Activated B cell treated with CpG ODN at 0.5 μM for 24 hours (primary cell): ENCODE data around the gene UPF3A. TPM values are rescaled to one million over a fixed set of nuclear protein-coding genes. Genes with fewer than 3 reads are reported as not detected.
"Not testable (repeated sequence)": the region's sequence is repeated elsewhere in the genome, so short reads cannot be mapped to it uniquely, and the experiment has no call there.

Experiments
- ATAC-seq: fragments of 200-7000 bp; cut with Tn5 transposase; one replicate; pipeline ENCODE4 v1.10.0; 2021; ENCODE audit warnings: low read depth, mild to moderate bottlenecking, moderate library complexity
- CTCF ChIA-PET: fragments of 350-600 bp; sonication (Branson Sonifier 250); formaldehyde crosslinking; loops from one replicate; lab custom pipeline; 2021; ENCODE audit warnings: antibody characterized with exemption; lab: Charles Lee
- POLR2A ChIA-PET: fragments of 350-600 bp; sonication (Branson Sonifier 250); formaldehyde crosslinking; loops from one replicate; lab custom pipeline; 2021; ENCODE audit warnings: antibody characterized with exemption; lab: Charles Lee
- DNase-seq: peaks from one replicate; pipeline ENCODE4 v3.0.0; 2022
- H3K27ac Mint-ChIP-seq: one replicate; pipeline ENCODE4 v1.8.0; 2020; ENCODE audit warnings: mixed read lengths
- H3K27me3 Mint-ChIP-seq: one replicate; pipeline ENCODE4 v1.8.0; 2021; ENCODE audit warnings: mixed read lengths
- H3K36me3 Mint-ChIP-seq: one replicate; pipeline ENCODE4 v1.8.0; 2021; ENCODE audit warnings: low read depth, mixed read lengths
- H3K4me1 Mint-ChIP-seq: one replicate; pipeline ENCODE4 v1.8.0; 2021; ENCODE audit warnings: mixed read lengths
- H3K4me3 Mint-ChIP-seq: one replicate; pipeline ENCODE4 v1.8.0; 2020; ENCODE audit warnings: mild to moderate bottlenecking, mixed read lengths
- H3K9me3 Mint-ChIP-seq: one replicate; pipeline ENCODE4 v1.8.0; 2020; ENCODE audit warnings: mixed read lengths
- CTCF ChIP-seq: fragments of 200-600 bp; IDR thresholded peaks from one replicate; pipeline ENCODE4 v1.8.0; 2022; ENCODE audit warnings: antibody characterized with exemption, mild to moderate bottlenecking
- intact Hi-C: fragments of 100-400 bp; cut with micrococcal nuclease; formaldehyde crosslinking; loops from one replicate; pipeline ENCODE4 v1.15.1; 2024
- total RNA-seq: library from RNA; stranded (reverse); gene quantifications from 2 replicates; pipeline ENCODE4 v1.2.3, GENCODE V29; 2022

UPF3A gene
- total RNA-seq, 1 donor from 2014 or later: 83.2 TPM

- Mint-ChIP-seq H3K27me3 (no peaks in the 10 kb centered on the region), H3K4me1 (peaks cover 49% of the 10 kb centered on the region), H3K9me3 (no peaks in the 10 kb centered on the region), H3K27ac (peak overlapping the region; percentile 38), H3K4me3 (peak overlapping the region; percentile 17), H3K36me3 (peaks cover 86% of the 10 kb centered on the region)
- DNase-seq (no peak), ATAC-seq (no peak)
- no peak for TF ChIP-seq CTCF
- intact Hi-C loops: no loop called here
- POLR2A ChIA-PET: interaction anchor here (2.1 kb wide), 1 partner anchor 20 kb away, joined by 12 read pairs; the partner anchor contains the start of gene UPF3A
- CTCF ChIA-PET: no interaction called here
These were observed 20.0 kb upstream of the UPF3A start for GRCh38 chr13:114261328-114261965.

- intact Hi-C loops: loop anchor here (2.0 kb wide), 1 partner anchor 17 kb away; the partner anchor contains the start of gene UPF3A
- no peak overlapping the region for H3K4me3 Mint-ChIP-seq
- DNase-seq (no peak), ATAC-seq (peak; percentile 28)
- TF ChIP-seq CTCF: no peak
- CTCF ChIA-PET: no interaction called here
- POLR2A ChIA-PET: no interaction called here
- H3K4me1 Mint-ChIP-seq: peaks cover 52% of the 10 kb centered on the region
- peaks cover 85% of the 10 kb centered on the region for H3K36me3 Mint-ChIP-seq
- peak overlapping the region; percentile 67 for H3K27ac Mint-ChIP-seq
- no peaks in the 10 kb centered on the region for H3K27me3 Mint-ChIP-seq
- H3K9me3 Mint-ChIP-seq: peaks cover 4% of the 10 kb centered on the region
These were observed 17.8 kb upstream of the UPF3A start for GRCh38 chr13:114263578-114263977.

GRCh38 chr13:114264313-114264712 is 17.1 kb upstream of the UPF3A start:
- H3K36me3 Mint-ChIP-seq: peaks cover 87% of the 10 kb centered on the region
- CTCF ChIA-PET, intact Hi-C loops, H3K27ac Mint-ChIP-seq, H3K4me3 Mint-ChIP-seq, H3K9me3 Mint-ChIP-seq, POLR2A ChIA-PET, H3K27me3 Mint-ChIP-seq, DNase-seq, ATAC-seq: not testable (repeated sequence)
- H3K4me1 Mint-ChIP-seq: peaks cover 51% of the 10 kb centered on the region

- no peak for TF ChIP-seq CTCF
These were observed 16.4 kb upstream of the UPF3A start for GRCh38 chr13:114264886-114265611.

GRCh38 chr13:114266241-114266640 is 15.2 kb upstream of the UPF3A start:
- H3K4me1 Mint-ChIP-seq: peaks cover 32% of the 10 kb centered on the region
- H3K9me3 Mint-ChIP-seq: peaks cover 4% of the 10 kb centered on the region
- ChIA-PET CTCF (no interaction called here), POLR2A (no interaction called here)
- no peak overlapping the region for H3K4me3 Mint-ChIP-seq
- H3K27ac Mint-ChIP-seq: no peak overlapping the region
- intact Hi-C loops: no loop called here
- TF ChIP-seq CTCF: no peak
- DNase-seq (no peak), ATAC-seq (no peak)
- H3K36me3 Mint-ChIP-seq: peaks cover 76% of the 10 kb centered on the region
- no peaks in the 10 kb centered on the region for H3K27me3 Mint-ChIP-seq

More at GRCh38 chr13:114264886-114265611, 16.4 kb upstream of the UPF3A start:
- no peak overlapping the region for H3K4me3 Mint-ChIP-seq
- no peaks in the 10 kb centered on the region for H3K27me3 Mint-ChIP-seq
- peaks cover 44% of the 10 kb centered on the region for H3K4me1 Mint-ChIP-seq
- POLR2A ChIA-PET: no interaction called here
- CTCF ChIA-PET: no interaction called here
- no peak overlapping the region for H3K27ac Mint-ChIP-seq
- DNase-seq: no peak
- intact Hi-C loops: no loop called here
- peaks cover 82% of the 10 kb centered on the region for H3K36me3 Mint-ChIP-seq
- ATAC-seq: no peak
- H3K9me3 Mint-ChIP-seq: peaks cover 4% of the 10 kb centered on the region
